Astrocyte of the spinal cord (primary cell): ENCODE data around the gene CLEC4M.

Source experiments
- DNase-seq: peaks from one replicate; pipeline ENCODE4 v3.0.0; 2011; ENCODE audit warnings: low read depth, low spot score
- H3K4me3 ChIP-seq: 2 replicates; pipeline ENCODE4 v1.5.1; 2011; ENCODE audit warnings: low read depth, mild to moderate bottlenecking, low read length, moderate library complexity
- in situ Hi-C: cut with HindIII; loops from 2 replicates; pipeline ENCODE4 v1.10.0; 2017; ENCODE audit warnings: low sequenced_read_pairs
- TF ChIP-seq, protein P1 (sequence below): IDR thresholded peaks from 2 replicates; pipeline ENCODE4 v1.5.1; 2012; ENCODE audit warnings: low read depth, mild to moderate bottlenecking, low read length, inconsistent platforms

Gene CLEC4M

DNA sequence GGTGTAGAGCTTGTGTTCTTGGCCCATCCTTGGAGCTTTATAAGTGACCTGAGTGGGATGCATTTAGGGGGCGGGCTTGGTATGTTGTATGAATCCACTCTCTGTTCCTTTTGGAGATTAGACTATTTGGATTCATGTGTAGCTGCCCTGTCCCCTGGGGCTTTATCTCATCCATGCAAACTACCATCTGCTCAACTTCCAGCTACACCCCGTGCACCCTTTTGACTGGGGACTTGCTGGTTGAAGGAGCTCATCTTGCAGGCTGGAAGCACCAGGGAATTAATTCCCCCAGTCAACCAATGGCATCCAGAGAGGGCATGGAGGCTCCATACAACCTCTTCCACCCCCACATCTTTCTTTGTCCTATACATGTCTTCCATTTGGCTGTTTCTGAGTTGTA is 6.1 kb downstream of the CLEC4M start:
- DNase-seq: no peak
- no peak overlapping the region for H3K4me3 ChIP-seq
- in situ Hi-C loops: no loop called here
- TF ChIP-seq, protein P1, sequence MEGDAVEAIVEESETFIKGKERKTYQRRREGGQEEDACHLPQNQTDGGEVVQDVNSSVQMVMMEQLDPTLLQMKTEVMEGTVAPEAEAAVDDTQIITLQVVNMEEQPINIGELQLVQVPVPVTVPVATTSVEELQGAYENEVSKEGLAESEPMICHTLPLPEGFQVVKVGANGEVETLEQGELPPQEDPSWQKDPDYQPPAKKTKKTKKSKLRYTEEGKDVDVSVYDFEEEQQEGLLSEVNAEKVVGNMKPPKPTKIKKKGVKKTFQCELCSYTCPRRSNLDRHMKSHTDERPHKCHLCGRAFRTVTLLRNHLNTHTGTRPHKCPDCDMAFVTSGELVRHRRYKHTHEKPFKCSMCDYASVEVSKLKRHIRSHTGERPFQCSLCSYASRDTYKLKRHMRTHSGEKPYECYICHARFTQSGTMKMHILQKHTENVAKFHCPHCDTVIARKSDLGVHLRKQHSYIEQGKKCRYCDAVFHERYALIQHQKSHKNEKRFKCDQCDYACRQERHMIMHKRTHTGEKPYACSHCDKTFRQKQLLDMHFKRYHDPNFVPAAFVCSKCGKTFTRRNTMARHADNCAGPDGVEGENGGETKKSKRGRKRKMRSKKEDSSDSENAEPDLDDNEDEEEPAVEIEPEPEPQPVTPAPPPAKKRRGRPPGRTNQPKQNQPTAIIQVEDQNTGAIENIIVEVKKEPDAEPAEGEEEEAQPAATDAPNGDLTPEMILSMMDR: no peak

GRCh38 chr19:7771072-7771471 is 8.0 kb downstream of the CLEC4M start:
- DNase-seq: no peak
- in situ Hi-C loops: no loop called here
- TF ChIP-seq, protein P1: no peak

DNA sequence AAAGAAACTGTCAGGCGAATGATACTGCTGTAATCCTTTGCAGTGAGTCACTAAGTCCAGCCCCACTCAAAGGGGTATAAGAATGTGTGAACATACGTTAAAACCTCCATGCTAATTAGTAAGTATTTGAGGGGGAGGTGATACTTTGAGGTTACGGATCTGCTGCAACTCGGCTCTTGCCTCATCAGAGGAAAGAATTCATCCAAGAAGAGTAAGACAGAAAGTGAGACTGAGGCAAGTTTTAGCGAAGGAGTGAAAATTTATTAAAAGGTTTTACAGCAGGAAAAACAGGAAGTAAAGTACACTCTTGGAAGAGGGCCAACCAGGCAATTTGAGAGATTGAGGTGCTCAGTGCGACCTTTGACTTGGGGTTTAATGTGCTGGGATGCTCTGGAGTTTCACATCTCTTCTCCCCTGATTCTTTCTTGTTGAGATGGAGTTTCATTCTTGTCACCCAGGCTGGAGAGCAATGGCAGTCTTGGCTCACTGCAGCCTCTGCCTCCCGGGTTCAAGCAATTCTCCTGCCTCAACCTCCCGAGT is 9.8 kb downstream of the CLEC4M start:
- H3K4me3 ChIP-seq: no peak overlapping the region
- no peak for DNase-seq
- TF ChIP-seq, protein P1: no peak
- in situ Hi-C loops: no loop called here

More at GRCh38 chr19:7771072-7771471, 8.0 kb downstream of the CLEC4M start:
- H3K4me3 ChIP-seq: no peak overlapping the region

- DNase-seq: no peak
- H3K4me3 ChIP-seq: no peak overlapping the region
- TF ChIP-seq, protein P1: no peak
- in situ Hi-C loops: no loop called here
Measured at GRCh38 chr19:7773841-7774240, 10.8 kb downstream of the CLEC4M start.

DNA sequence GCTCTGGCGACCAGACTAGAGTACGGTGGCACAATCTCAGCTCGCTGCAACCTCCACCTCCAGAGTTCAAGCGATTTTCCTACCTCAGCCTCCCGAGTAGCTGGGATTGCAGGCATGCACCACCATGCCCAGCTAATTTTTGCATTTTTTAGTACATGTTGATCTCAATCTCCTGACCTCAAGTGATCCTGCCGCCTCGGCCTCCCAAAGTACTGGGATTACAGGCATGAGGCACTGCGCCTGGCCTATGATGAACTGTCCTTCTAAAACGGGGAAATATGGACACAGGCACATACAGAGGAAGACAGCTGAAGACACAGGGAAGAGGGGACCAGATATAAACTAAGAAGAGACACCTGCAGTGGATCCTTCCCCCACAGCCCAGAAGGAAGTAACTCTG is 12.7 kb downstream of the CLEC4M start:
- in situ Hi-C loops: no loop called here
- no peak overlapping the region for H3K4me3 ChIP-seq
- DNase-seq: no peak
- TF ChIP-seq, protein P1: no peak

- in situ Hi-C loops: no loop called here
- H3K4me3 ChIP-seq: no peak overlapping the region
- TF ChIP-seq, protein P1: no peak
- DNase-seq: no peak
Measured at GRCh38 chr19:7778081-7778480, 15.0 kb downstream of the CLEC4M start.
